Measurements from ENCODE around the gene FIBCD1. TPM values are rescaled to one million over a fixed set of nuclear protein-coding genes. Genes with fewer than 3 reads are reported as not detected.

Gene FIBCD1
- total and polyA plus RNA-seq, 2 of the 8 experiments (the other 6 are each of a cell fraction or from before 2014, with no cell fraction given) = 6.1 to 8.8 TPM

DNA sequence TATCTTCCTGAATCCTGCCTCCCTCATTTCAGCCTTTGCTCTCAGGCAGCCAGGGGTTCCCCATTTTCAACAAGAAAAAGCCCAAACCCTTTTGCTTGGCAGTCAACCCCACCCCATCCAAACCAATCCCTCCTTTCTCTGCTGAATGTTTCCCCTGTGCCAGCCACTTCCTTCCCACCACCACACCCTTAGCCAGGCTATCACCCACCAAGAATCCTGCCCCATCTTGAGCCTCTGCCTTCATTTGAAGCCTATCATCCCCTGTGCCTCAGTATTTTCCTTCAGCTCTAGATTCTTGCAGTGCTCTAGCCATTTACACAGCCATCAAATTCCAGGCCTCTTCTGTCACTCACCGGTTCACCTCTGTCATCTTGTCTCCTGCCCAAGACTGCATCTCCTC, 15.3 kb upstream of the FIBCD1 start (continued):
- TF ChIP-seq, protein P1, sequence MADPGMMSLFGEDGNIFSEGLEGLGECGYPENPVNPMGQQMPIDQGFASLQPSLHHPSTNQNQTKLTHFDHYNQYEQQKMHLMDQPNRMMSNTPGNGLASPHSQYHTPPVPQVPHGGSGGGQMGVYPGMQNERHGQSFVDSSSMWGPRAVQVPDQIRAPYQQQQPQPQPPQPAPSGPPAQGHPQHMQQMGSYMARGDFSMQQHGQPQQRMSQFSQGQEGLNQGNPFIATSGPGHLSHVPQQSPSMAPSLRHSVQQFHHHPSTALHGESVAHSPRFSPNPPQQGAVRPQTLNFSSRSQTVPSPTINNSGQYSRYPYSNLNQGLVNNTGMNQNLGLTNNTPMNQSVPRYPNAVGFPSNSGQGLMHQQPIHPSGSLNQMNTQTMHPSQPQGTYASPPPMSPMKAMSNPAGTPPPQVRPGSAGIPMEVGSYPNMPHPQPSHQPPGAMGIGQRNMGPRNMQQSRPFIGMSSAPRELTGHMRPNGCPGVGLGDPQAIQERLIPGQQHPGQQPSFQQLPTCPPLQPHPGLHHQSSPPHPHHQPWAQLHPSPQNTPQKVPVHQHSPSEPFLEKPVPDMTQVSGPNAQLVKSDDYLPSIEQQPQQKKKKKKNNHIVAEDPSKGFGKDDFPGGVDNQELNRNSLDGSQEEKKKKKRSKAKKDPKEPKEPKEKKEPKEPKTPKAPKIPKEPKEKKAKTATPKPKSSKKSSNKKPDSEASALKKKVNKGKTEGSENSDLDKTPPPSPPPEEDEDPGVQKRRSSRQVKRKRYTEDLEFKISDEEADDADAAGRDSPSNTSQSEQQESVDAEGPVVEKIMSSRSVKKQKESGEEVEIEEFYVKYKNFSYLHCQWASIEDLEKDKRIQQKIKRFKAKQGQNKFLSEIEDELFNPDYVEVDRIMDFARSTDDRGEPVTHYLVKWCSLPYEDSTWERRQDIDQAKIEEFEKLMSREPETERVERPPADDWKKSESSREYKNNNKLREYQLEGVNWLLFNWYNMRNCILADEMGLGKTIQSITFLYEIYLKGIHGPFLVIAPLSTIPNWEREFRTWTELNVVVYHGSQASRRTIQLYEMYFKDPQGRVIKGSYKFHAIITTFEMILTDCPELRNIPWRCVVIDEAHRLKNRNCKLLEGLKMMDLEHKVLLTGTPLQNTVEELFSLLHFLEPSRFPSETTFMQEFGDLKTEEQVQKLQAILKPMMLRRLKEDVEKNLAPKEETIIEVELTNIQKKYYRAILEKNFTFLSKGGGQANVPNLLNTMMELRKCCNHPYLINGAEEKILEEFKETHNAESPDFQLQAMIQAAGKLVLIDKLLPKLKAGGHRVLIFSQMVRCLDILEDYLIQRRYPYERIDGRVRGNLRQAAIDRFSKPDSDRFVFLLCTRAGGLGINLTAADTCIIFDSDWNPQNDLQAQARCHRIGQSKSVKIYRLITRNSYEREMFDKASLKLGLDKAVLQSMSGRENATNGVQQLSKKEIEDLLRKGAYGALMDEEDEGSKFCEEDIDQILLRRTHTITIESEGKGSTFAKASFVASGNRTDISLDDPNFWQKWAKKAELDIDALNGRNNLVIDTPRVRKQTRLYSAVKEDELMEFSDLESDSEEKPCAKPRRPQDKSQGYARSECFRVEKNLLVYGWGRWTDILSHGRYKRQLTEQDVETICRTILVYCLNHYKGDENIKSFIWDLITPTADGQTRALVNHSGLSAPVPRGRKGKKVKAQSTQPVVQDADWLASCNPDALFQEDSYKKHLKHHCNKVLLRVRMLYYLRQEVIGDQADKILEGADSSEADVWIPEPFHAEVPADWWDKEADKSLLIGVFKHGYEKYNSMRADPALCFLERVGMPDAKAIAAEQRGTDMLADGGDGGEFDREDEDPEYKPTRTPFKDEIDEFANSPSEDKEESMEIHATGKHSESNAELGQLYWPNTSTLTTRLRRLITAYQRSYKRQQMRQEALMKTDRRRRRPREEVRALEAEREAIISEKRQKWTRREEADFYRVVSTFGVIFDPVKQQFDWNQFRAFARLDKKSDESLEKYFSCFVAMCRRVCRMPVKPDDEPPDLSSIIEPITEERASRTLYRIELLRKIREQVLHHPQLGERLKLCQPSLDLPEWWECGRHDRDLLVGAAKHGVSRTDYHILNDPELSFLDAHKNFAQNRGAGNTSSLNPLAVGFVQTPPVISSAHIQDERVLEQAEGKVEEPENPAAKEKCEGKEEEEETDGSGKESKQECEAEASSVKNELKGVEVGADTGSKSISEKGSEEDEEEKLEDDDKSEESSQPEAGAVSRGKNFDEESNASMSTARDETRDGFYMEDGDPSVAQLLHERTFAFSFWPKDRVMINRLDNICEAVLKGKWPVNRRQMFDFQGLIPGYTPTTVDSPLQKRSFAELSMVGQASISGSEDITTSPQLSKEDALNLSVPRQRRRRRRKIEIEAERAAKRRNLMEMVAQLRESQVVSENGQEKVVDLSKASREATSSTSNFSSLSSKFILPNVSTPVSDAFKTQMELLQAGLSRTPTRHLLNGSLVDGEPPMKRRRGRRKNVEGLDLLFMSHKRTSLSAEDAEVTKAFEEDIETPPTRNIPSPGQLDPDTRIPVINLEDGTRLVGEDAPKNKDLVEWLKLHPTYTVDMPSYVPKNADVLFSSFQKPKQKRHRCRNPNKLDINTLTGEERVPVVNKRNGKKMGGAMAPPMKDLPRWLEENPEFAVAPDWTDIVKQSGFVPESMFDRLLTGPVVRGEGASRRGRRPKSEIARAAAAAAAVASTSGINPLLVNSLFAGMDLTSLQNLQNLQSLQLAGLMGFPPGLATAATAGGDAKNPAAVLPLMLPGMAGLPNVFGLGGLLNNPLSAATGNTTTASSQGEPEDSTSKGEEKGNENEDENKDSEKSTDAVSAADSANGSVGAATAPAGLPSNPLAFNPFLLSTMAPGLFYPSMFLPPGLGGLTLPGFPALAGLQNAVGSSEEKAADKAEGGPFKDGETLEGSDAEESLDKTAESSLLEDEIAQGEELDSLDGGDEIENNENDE (IDR thresholded peaks at IDR 0.05; ENCODE audit: insufficient replicate concordance, low read length) = no peak
